ENCODE data around the gene RASGRP2.

GRCh38 chr11:64750361-64751054, 6.6 kb upstream of the RASGRP2 start:
- TF ChIP-seq CTCF (IDR thresholded peaks at IDR 0.05) (no peak), POLR2A (IDR thresholded peaks at IDR 0.05) (no peak)

All from prostate gland (tissue), 2 donors.